Activated CD4-positive, alpha-beta T cell treated with anti-CD3 and anti-CD28 coated beads, Interleukin-2, amount 50 U/mL, for 24 hours (primary cell): ENCODE measurements around the gene BSND.
A peak's percentile ranks its signal among the peaks of the same experiment; 100 is the strongest.
"Not testable (repeated sequence)": the region's sequence is repeated elsewhere in the genome, so short reads cannot be mapped to it uniquely, and the experiment has no call there.

ENCODE experiments used
- DNase-seq, 2 donors: peaks; one replicate each; pipeline ENCODE4 v3.0.0-alpha.2; 2020; ENCODE audit warnings: low read depth in 1 of 2, low spot score in 1 of 2

Gene BSND

DNA sequence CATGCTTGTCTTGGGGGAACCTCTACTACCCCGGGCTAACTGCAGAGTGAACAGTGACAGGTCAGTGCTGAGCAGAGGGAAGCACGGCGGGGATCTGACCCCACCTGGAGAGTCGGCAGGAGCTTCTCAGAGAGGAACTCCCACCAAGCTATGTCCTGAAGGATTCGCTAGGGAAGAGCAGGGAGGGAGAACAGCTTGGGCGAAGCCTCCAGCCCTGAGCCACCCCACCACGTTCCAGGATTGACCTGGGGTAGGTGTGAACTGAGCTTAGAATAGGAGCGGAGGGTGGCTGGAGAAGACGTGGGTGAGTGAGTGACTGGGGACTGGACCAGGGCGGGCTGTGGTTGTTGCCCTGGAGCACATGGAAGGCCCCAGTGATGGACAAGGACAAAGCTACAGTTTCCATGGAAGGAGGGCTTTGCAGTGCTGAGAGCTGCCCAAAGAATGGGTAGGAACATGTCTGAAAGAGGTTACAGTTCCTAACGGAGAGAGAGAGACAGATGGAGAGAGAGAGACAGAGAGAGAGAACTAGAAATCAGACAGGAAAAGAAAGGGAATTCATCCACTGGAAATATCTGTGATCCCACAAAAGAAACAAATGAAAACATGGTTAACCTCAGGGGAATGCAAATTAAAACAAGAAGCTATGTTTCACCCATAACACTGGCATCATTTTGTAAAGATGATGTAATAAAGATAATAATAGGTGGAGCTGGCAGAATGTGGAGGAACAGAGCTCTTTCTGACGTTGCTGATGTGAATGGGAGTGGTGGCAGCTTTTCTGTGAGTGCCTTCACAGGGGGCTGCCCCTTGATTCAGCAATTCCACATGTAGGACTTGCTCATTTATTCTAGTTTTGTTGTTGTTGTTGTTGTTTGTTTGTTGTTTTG is 17.2 kb downstream of the BSND start:
- DNase-seq, result no peak

GRCh38 chr1:55018395-55018794 is 19.7 kb downstream of the BSND start:
- no peak for DNase-seq

DNA sequence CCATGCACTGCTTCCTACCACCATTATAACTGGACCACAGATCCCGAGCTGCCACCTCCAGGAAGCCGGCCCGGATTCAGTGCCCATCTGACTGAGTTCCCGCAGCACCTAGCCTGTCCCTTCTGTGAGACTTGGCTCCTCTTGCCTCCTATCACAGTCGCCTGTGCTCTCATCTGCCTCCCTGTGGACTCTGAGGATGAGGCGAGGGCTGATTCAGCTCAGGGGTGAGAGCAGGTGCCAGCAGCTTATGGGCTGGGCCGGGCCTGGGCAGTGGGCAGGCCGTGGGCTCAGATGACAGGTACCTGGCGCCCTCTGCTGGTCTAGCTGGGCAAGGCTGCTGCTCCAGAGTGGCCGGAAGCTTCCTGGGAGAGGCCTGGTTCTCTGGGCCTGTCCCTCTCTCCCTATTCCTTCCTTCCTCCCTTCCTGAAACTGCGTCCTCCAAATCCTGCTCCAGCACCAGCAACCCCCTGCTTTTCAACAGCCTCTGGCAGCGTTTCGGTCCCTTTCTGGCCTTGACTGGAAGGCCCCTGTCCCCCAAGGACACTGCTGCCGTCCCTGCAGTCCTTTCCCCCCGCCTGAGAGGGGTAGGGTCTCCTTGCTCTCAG is 23.3 kb downstream of the BSND start:
- DNase-seq, result peak; percentile 34 to 42

DNA sequence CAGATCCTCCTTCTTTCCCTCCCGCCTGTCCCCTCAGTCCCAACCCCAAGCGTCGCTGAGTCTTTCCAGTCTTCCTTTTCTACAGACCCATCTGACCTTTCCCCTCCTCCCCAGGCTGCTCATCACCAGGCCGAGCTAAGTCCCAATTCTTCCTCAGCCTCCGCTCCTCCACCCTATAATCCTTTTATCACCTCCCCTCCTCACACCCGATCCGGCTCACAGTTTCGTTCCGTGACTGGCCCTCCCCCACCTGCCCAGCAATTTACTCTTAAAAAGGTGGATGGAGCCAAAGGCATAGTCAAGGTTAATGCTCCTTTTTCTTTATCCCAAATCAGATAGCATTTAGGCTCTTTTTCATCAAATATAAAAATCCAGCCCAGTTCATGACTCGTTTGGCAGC is 25.4 kb downstream of the BSND start:
- DNase-seq, result not testable (repeated sequence)

- DNase-seq, result not testable (repeated sequence)
Measured at GRCh38 chr1:55026682-55027081, 27.9 kb downstream of the BSND start.

GRCh38 chr1:55031098-55031497 is 32.4 kb downstream of the BSND start:
- DNase-seq, result not testable (repeated sequence)

GRCh38 chr1:55033265-55033614 is 34.5 kb downstream of the BSND start:
- DNase-seq, result no peak

- no peak for DNase-seq
Measured at GRCh38 chr1:55034476-55035133, 35.9 kb downstream of the BSND start.

DNA sequence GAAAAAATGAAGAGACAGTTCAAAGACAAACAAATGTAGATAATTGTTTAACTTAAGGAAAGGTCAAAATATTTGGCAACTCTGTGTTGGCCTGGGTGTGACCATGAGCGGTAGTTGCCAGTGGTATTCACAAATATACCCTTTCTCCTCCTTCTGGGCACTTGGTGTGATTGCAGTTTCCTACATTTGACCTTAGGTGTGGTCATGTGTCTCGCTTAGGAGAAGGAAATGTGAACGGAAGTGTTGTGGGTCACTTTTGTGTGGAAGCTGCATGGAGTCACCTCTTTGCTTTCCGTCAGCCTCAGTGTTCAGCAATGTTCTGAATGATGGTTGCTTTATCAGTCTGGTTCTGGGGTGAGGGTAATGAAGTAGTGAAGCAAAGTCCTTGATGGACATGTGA is 37.2 kb downstream of the BSND start:
- no peak for DNase-seq

DNA sequence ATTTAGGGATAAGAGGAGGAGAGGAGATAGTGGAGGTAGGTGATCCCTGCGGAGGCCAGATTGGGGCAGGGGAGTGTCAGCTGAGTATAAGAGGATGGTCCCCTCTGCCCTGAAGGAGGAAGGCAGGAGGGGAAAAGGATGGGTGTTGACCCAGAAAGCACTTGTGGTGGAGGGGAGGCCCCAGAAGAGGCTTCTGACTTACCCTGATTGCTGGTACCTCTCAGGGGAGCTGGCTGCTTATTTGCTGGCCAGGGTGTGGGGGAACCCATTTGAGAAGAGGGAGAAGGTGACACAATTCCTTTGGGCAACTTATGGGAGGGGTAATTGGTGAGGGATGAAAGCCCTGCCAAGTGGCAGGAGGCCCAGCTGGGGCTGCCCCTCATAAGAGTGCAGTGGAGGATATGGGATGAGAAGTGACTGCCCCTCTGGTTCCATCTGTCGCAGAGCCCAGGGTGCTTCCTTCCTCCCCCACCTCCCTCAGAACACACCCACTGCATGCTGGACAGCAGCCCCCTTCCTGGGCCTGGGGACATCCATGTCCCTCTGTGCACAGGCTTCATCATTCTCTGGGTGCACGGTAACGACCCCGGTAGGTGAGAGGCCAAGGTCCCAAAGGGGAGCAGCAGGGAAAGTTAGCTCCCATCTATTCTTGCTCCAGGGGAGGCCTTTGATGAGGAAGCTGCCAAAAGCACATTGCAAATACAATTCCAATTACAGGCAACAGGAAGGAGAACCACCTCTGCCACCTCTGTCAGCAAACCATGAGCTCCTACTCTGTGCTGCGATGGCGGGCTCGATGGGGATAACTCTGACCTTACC is 39.2 kb downstream of the BSND start:
- no peak for DNase-seq

- DNase-seq, result no peak
Measured at GRCh38 chr1:55038552-55038838, 39.8 kb downstream of the BSND start.

- DNase-seq, result no peak
Measured at GRCh38 chr1:55038974-55039341, 40.2 kb downstream of the BSND start.

- no peak for DNase-seq
Measured at GRCh38 chr1:55039342-55040082, 40.8 kb downstream of the BSND start, which contains the start of gene PCSK9. TSS of gene PCSK9 (plus strand) at chr1:55039548. CDS start at chr1:55039838, 290 bp downstream.

- DNase-seq, result no peak
Measured at GRCh38 chr1:55040083-55040932, 41.6 kb downstream of the BSND start.

DNA sequence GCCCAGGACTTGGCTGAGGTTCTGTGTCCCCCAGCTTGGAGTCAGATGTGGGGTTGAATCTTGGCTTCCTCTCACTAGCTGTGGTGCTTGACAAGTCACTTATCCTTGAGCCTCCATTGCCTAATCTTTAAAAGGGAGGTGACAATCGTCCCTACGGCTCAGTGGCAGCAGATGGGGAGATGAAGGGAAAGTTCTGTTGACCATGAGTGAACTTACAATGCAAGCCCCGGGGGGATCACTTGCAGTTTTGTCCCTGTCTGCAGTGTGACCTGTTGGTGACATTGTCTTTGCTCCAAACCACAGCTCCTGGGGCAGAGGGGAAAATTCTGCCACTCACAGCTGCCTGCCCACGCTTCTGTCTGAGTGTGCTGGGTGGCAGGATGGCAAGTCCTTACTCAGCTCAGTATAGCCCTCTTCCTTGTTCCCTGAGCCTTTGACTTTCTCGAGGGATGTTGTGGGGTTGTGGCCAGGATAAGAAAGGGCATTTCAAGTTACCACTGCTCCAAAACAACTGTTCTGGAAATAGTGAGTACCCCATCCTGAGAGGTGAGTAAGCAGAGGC is 42.3 kb downstream of the BSND start:
- DNase-seq, result no peak

- DNase-seq, result no peak
Measured at GRCh38 chr1:55041613-55042012, 42.9 kb downstream of the BSND start.

DNA sequence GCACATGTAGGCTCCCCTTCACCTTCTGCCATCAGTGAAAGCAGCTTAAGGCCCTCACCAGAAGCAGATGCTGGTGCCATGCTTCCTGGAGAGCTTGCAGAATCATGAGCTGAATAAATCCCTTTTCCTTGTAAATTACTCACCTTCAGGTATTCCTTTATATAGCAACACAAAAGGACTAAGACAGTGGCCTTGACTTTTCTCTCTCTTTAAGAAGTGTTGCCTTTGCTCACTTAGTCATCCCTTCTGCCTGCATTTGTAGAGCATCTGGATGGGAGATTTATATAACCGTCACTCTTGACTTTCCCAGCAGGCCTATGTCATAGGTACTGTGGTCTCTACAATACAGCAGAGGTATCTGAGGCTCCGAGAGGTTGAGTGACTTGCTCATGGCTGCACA is 44.3 kb downstream of the BSND start:
- DNase-seq, result no peak

DNA sequence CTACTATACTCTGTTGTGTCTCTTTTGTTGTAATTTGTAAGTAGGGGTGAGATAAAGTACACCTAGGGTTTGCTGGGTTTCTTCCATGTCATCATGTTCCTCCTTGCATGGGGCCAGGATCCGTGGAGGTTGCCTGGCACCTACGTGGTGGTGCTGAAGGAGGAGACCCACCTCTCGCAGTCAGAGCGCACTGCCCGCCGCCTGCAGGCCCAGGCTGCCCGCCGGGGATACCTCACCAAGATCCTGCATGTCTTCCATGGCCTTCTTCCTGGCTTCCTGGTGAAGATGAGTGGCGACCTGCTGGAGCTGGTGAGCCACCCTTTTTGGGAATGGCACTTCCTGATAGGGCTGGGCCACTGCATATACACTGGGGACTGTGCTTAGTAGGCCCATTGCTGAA is 45.0 kb downstream of the BSND start:
- DNase-seq, result no peak

- DNase-seq, result no peak
Measured at GRCh38 chr1:55044617-55045397, 46.1 kb downstream of the BSND start.
